SJSA1 (cell line): ENCODE results near the gene CDR2L. TPM values are rescaled to one million over a fixed set of nuclear protein-coding genes. Genes with fewer than 3 reads are reported as not detected.
"Not testable (repeated sequence)": the region's sequence is repeated elsewhere in the genome, so short reads cannot be mapped to it uniquely, and the experiment has no call there.

Experiments
- DNase-seq, 2 experiments: peaks; one replicate each; pipeline ENCODE4 v3.0.0-alpha.2; 2015 to 2020; ENCODE audit warnings: low spot score in 2 of 2, low read depth in 1 of 2
- H3K27ac ChIP-seq: fragments of 250-450 bp; sonication (Bioruptor Pico); 2 replicates; pipeline ENCODE4 v1.5.1; 2020; ENCODE audit warnings: mild to moderate bottlenecking, moderate library complexity
- H3K27me3 ChIP-seq: fragments of 250-450 bp; sonication (Bioruptor Pico); replicated peaks from 2 replicates; pipeline ENCODE4 v1.5.1; 2020; ENCODE audit warnings: mild to moderate bottlenecking, moderate library complexity
- H3K36me3 ChIP-seq: fragments of 250-450 bp; sonication (Bioruptor Pico); 2 replicates; pipeline ENCODE4 v1.5.1; 2020; ENCODE audit warnings: mild to moderate bottlenecking
- H3K4me1 ChIP-seq: fragments of 250-450 bp; sonication (Bioruptor Pico); replicated peaks from 2 replicates; pipeline ENCODE4 v1.6.1; 2021; ENCODE audit warnings: mild to moderate bottlenecking
- H3K4me3 ChIP-seq: fragments of 250-450 bp; sonication (Bioruptor Pico); 2 replicates; pipeline ENCODE4 v1.5.1; 2020; ENCODE audit warnings: mild to moderate bottlenecking
- H3K9me3 ChIP-seq: fragments of 250-450 bp; sonication (Bioruptor Pico); replicated peaks from 2 replicates; pipeline ENCODE4 v1.5.1; 2020; ENCODE audit warnings: mild to moderate bottlenecking
- total RNA-seq: library from RNA; depleted of rRNA; stranded (reverse); fragments of >200 nt; shearing (Covaris generic); gene quantifications from 2 replicates; pipeline ENCODE4 v1.2.3, GENCODE V29; 2014

CDR2L gene
- total RNA-seq, 1 experiment from 2014 or later = 9.6 TPM

GRCh38 chr17:75003070-75003956, 15.9 kb downstream of the CDR2L start:
- Histone ChIP-seq H3K4me3 (no peak overlapping the region), H3K27ac (no peak overlapping the region), H3K27me3 (no peaks in the 10 kb centered on the region), H3K9me3 (no peaks in the 10 kb centered on the region), H3K36me3 (peaks cover 44% of the 10 kb centered on the region), H3K4me1 (no peaks in the 10 kb centered on the region)
- no peak for DNase-seq

DNA sequence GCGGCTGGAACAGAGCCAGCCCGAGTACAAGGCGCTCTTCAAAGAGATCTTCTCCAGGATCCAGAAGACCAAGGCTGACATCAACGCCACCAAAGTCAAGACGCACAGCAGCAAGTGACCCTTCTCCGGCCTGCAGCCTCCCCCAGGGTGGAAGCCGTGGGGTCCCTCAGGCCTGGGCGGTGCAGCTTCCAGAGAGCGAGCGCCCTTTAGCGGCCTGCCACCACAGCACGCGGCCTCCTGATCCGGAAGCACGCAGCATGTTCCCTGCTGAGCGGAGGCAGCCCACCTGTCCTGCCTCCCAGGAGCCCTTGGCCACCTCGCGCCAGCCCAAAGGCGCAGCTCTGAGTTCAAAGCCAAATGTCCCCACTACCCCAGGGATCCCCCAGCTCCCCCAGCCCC, 16.5 kb downstream of the CDR2L start:
- Histone ChIP-seq H3K27me3 (no peaks in the 10 kb centered on the region), H3K4me3 (no peak overlapping the region), H3K36me3 (peaks cover 44% of the 10 kb centered on the region), H3K9me3 (no peaks in the 10 kb centered on the region), H3K4me1 (no peaks in the 10 kb centered on the region), H3K27ac (no peak overlapping the region)
- no peak for DNase-seq

GRCh38 chr17:75004371-75004770, 16.9 kb downstream of the CDR2L start:
- H3K4me1 ChIP-seq = no peaks in the 10 kb centered on the region
- no peaks in the 10 kb centered on the region for H3K27me3 ChIP-seq
- H3K9me3 ChIP-seq = no peaks in the 10 kb centered on the region
- H3K27ac ChIP-seq = no peak overlapping the region
- peaks cover 44% of the 10 kb centered on the region for H3K36me3 ChIP-seq
- no peak overlapping the region for H3K4me3 ChIP-seq
- DNase-seq = no peak

- no peak overlapping the region for H3K27ac ChIP-seq
- H3K27me3 ChIP-seq = no peaks in the 10 kb centered on the region
- H3K9me3 ChIP-seq = no peaks in the 10 kb centered on the region
- no peak for DNase-seq
- peaks cover 39% of the 10 kb centered on the region for H3K36me3 ChIP-seq
- no peaks in the 10 kb centered on the region for H3K4me1 ChIP-seq
- H3K4me3 ChIP-seq = no peak overlapping the region
Observed at GRCh38 chr17:75005291-75005690, 17.9 kb downstream of the CDR2L start.

GRCh38 chr17:75006084-75006483, 18.7 kb downstream of the CDR2L start:
- not testable (repeated sequence) for H3K9me3 ChIP-seq, H3K4me3 ChIP-seq, H3K27me3 ChIP-seq, DNase-seq, H3K4me1 ChIP-seq, H3K27ac ChIP-seq
- peaks cover 36% of the 10 kb centered on the region for H3K36me3 ChIP-seq

GRCh38 chr17:75006653-75007052, 19.2 kb downstream of the CDR2L start:
- no peaks in the 10 kb centered on the region for H3K9me3 ChIP-seq
- no peak overlapping the region for H3K27ac ChIP-seq
- peaks cover under 1% of the 10 kb centered on the region for H3K4me1 ChIP-seq
- no peak overlapping the region for H3K4me3 ChIP-seq
- H3K36me3 ChIP-seq = peaks cover 30% of the 10 kb centered on the region
- no peak for DNase-seq
- H3K27me3 ChIP-seq = no peaks in the 10 kb centered on the region

- Histone ChIP-seq H3K27ac (no peak overlapping the region), H3K36me3 (peaks cover 20% of the 10 kb centered on the region), H3K4me3 (no peak overlapping the region), H3K9me3 (0 out of 2 replicates have a peak, but pooled peaks cover 3% of the 10 kb centered on the region), H3K27me3 (no peaks in the 10 kb centered on the region), H3K4me1 (peaks cover 11% of the 10 kb centered on the region)
- no peak for DNase-seq
Observed at GRCh38 chr17:75008373-75008772, 20.9 kb downstream of the CDR2L start.

- no peak for DNase-seq
- H3K4me3 ChIP-seq = no peak overlapping the region
- no peaks in the 10 kb centered on the region; the same call in 1 of the 2 replicates for H3K27me3 ChIP-seq
- 0 out of 2 replicates have a peak, but pooled peaks cover 5% of the 10 kb centered on the region for H3K9me3 ChIP-seq
- peaks cover 16% of the 10 kb centered on the region for H3K4me1 ChIP-seq
- H3K27ac ChIP-seq = no peak overlapping the region
- H3K36me3 ChIP-seq = peaks cover 20% of the 10 kb centered on the region
Observed at GRCh38 chr17:75009139-75009724, 21.8 kb downstream of the CDR2L start.

GRCh38 chr17:75010683-75011400, 23.4 kb downstream of the CDR2L start:
- H3K27ac ChIP-seq = no peak overlapping the region
- no peak overlapping the region for H3K4me3 ChIP-seq
- peaks cover 25% of the 10 kb centered on the region for H3K36me3 ChIP-seq
- H3K27me3 ChIP-seq = no peaks in the 10 kb centered on the region; the same call in 1 of the 2 replicates
- peaks cover 16% of the 10 kb centered on the region for H3K4me1 ChIP-seq
- no peak for DNase-seq
- 0 out of 2 replicates have a peak, but pooled peaks cover 5% of the 10 kb centered on the region for H3K9me3 ChIP-seq

DNA sequence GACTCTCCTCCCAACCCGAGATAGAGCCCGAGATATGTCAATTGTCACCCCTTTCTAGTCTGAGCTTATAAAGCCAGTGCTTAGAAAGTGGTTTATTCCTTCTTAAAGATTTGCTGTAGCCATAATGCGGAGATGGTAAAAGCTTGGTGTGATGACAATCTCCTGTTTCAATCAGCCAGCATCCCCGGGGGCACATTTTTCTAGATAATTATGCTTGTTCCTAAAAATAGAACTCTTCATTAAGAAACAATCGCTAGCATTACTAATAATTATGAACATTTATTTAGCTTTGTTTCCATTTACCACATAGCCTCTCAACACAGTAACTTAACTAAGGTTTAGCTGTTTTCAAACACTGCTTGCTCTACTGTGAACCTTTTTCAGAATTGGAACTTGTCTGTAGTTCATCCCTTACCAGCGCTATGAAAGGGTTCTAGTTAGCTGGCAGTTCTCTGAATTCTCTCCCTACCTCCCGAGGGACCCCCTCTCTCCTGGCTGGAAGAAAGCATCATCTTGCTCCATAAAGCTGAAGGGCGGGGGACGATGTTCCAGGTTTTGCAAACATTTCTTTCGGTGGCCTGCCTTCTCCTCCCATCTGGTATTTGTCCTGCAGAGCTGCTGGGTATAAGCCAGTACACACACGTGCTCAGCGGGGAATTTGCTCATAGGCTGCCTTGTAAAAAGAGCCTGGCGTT, 24.1 kb downstream of the CDR2L start:
- H3K27ac ChIP-seq = no peak overlapping the region
- peaks cover 29% of the 10 kb centered on the region for H3K36me3 ChIP-seq
- no peak for DNase-seq
- peak overlapping the region; percentile 85 for H3K4me3 ChIP-seq
- H3K4me1 ChIP-seq = peaks cover 16% of the 10 kb centered on the region
- 0 out of 2 replicates have a peak, but pooled peaks cover 5% of the 10 kb centered on the region for H3K9me3 ChIP-seq
- H3K27me3 ChIP-seq = no peaks in the 10 kb centered on the region; the same call in 1 of the 2 replicates

GRCh38 chr17:75012096-75012345, 24.6 kb downstream of the CDR2L start:
- Histone ChIP-seq H3K27ac (peak overlapping the region; percentile 63), H3K9me3 (0 out of 2 replicates have a peak, but pooled peaks cover 5% of the 10 kb centered on the region), H3K4me1 (peaks cover 16% of the 10 kb centered on the region), H3K4me3 (peak overlapping the region; percentile 85), H3K36me3 (peaks cover 33% of the 10 kb centered on the region), H3K27me3 (no peaks in the 10 kb centered on the region; the same call in 1 of the 2 replicates)
- DNase-seq = no peak

DNA sequence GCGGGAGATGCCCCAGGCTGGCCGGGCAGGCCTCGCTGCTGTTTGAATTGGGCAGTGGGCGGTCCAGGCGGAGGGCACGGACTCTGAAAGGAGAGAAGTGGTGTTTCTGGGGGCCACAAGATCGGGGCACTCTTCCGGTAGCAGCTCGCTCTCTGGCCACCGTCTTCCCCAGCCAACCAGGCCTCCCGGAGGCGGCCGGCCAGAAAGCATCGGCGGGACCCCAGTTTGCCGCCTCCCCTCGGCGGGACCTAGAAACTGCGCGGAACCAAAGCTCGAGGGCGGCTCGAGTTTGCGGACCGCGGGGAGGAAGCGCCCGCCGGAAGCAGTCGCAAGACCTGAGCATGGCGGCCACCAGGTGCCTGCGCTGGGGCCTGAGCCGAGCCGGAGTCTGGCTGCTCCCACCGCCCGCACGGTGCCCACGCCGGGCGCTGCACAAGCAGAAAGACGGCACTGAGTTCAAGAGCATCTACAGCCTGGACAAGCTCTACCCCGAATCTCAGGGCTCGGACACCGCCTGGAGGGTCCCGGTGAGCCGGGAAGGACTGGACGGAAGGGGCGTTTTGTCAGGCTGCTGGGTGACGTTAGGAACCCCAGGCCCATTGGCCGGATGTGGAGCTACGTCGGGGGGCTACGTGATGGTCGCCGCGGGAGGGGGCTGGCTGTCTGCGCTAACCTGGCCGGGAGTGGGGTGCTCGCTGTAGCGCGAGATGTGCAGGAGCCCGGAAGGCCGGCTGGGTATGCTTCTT, 25.1 kb downstream of the CDR2L start, which contains the start of gene MRPL58:
TSS of gene MRPL58 (plus strand) at position 325 of the 746 bp plus-strand sequence. CDS start at position 342, 17 bp downstream.
- DNase-seq = peak; percentile 94 to 97
- Histone ChIP-seq H3K27ac (peak within 1 kb of the TSS; percentile 63), H3K27me3 (no peaks in the 10 kb centered on the region; the same call in 1 of the 2 replicates), H3K36me3 (peaks cover 38% of the 10 kb centered on the region), H3K4me3 (peak within 1 kb of the TSS; percentile 85), H3K9me3 (0 out of 2 replicates have a peak, but pooled peaks cover 5% of the 10 kb centered on the region), H3K4me1 (peaks cover 16% of the 10 kb centered on the region)
